Endothelial cell (in vitro differentiated cells): ENCODE results near the gene CSN3. TPM values are rescaled to one million over a fixed set of nuclear protein-coding genes. Genes with fewer than 3 reads are reported as not detected.

ENCODE experiments used
- DNase-seq: peaks from one replicate; pipeline ENCODE4 v3.0.0; 2021; ENCODE audit warnings: low spot score
- H3K27ac Mint-ChIP-seq: one replicate; pipeline ENCODE4 v1.8.0; 2021; ENCODE audit warnings: mixed read lengths, inconsistent platforms; ENCODE audit not compliant: unreplicated experiment
- H3K27me3 Mint-ChIP-seq: one replicate; pipeline ENCODE4 v1.8.0; 2021; ENCODE audit warnings: mild to moderate bottlenecking, moderate library complexity, mixed read lengths, inconsistent platforms; ENCODE audit not compliant: unreplicated experiment
- H3K36me3 Mint-ChIP-seq: one replicate; pipeline ENCODE4 v1.8.0; 2021; ENCODE audit warnings: mild to moderate bottlenecking, low read depth, mixed read lengths, inconsistent platforms; ENCODE audit not compliant: unreplicated experiment
- H3K4me1 Mint-ChIP-seq: one replicate; pipeline ENCODE4 v1.8.0; 2021; ENCODE audit warnings: mild to moderate bottlenecking, mixed read lengths, inconsistent platforms; ENCODE audit not compliant: unreplicated experiment
- H3K4me3 Mint-ChIP-seq: one replicate; pipeline ENCODE4 v1.8.0; 2021; ENCODE audit warnings: mild to moderate bottlenecking, mixed read lengths, inconsistent platforms; ENCODE audit not compliant: unreplicated experiment
- H3K9me3 Mint-ChIP-seq: one replicate; pipeline ENCODE4 v1.8.0; 2021; ENCODE audit warnings: mixed read lengths, inconsistent platforms; ENCODE audit not compliant: unreplicated experiment
- total RNA-seq: library from RNA; stranded (reverse); fragmentation: NEBNext Ultra II Directional; extraction: Animal tissue kit (Norgen Biotek cat#: 25700); gene quantifications from one replicate; pipeline ENCODE4 v1.2.1, GENCODE V29; 2021; ENCODE audit not compliant: unreplicated experiment
- TF ChIP-seq, protein P1 (sequence below): fragments of 200-600 bp; sonication (generic); IDR thresholded peaks from one replicate; pipeline ENCODE4 v1.5.0; 2021; ENCODE audit warnings: antibody characterized with exemption; ENCODE audit not compliant: unreplicated experiment

CSN3 gene
- total RNA-seq, 1 donor from 2014 or later: not detected

DNA sequence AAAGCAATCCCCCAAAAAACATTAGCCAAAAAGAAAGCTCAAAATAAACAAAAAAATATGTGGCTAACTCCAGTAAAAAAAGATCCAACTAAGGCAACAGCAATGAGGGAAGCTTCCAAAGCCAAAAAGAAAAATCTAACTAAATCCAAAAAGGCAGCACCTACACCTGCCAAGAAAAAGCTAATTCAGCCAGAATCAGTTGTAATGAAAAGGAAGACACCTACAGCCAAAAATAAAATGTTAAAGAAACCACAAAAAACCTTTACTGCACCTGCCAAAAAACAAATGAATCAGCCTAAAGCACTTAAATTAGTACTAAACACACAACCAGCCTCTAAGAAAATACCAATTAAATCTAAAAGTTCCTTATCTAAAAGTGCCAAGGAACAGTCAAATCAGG lies 55.2 kb downstream of the CSN3 start:
- DNase-seq: no peak
- H3K4me3 Mint-ChIP-seq: no peak overlapping the region
- H3K27me3 Mint-ChIP-seq: no peaks in the 10 kb centered on the region
- no peaks in the 10 kb centered on the region for H3K36me3 Mint-ChIP-seq
- H3K27ac Mint-ChIP-seq: no peak overlapping the region
- TF ChIP-seq, protein P1, sequence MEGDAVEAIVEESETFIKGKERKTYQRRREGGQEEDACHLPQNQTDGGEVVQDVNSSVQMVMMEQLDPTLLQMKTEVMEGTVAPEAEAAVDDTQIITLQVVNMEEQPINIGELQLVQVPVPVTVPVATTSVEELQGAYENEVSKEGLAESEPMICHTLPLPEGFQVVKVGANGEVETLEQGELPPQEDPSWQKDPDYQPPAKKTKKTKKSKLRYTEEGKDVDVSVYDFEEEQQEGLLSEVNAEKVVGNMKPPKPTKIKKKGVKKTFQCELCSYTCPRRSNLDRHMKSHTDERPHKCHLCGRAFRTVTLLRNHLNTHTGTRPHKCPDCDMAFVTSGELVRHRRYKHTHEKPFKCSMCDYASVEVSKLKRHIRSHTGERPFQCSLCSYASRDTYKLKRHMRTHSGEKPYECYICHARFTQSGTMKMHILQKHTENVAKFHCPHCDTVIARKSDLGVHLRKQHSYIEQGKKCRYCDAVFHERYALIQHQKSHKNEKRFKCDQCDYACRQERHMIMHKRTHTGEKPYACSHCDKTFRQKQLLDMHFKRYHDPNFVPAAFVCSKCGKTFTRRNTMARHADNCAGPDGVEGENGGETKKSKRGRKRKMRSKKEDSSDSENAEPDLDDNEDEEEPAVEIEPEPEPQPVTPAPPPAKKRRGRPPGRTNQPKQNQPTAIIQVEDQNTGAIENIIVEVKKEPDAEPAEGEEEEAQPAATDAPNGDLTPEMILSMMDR: no peak
- H3K4me1 Mint-ChIP-seq: no peaks in the 10 kb centered on the region
- H3K9me3 Mint-ChIP-seq: no peaks in the 10 kb centered on the region

GRCh38 chr4:70298051-70298450 lies 55.7 kb downstream of the CSN3 start:
- H3K27me3 Mint-ChIP-seq: no peaks in the 10 kb centered on the region
- no peaks in the 10 kb centered on the region for H3K36me3 Mint-ChIP-seq
- no peak overlapping the region for H3K4me3 Mint-ChIP-seq
- no peak overlapping the region for H3K27ac Mint-ChIP-seq
- TF ChIP-seq, protein P1: no peak
- DNase-seq: no peak
- H3K4me1 Mint-ChIP-seq: no peaks in the 10 kb centered on the region
- no peaks in the 10 kb centered on the region for H3K9me3 Mint-ChIP-seq

- no peaks in the 10 kb centered on the region for H3K36me3 Mint-ChIP-seq
- no peak overlapping the region for H3K27ac Mint-ChIP-seq
Observed at GRCh38 chr4:70299643-70300042, 57.2 kb downstream of the CSN3 start.

GRCh38 chr4:70300215-70300614 lies 57.8 kb downstream of the CSN3 start:
- TF ChIP-seq, protein P1: no peak
- no peak for DNase-seq
- Mint-ChIP-seq H3K27ac (no peak overlapping the region), H3K27me3 (no peaks in the 10 kb centered on the region), H3K36me3 (no peaks in the 10 kb centered on the region), H3K4me1 (no peaks in the 10 kb centered on the region), H3K9me3 (no peaks in the 10 kb centered on the region), H3K4me3 (no peak overlapping the region)

More at GRCh38 chr4:70299643-70300042, 57.2 kb downstream of the CSN3 start:
- Mint-ChIP-seq H3K27me3 (no peaks in the 10 kb centered on the region), H3K9me3 (no peaks in the 10 kb centered on the region), H3K4me3 (no peak overlapping the region), H3K4me1 (no peaks in the 10 kb centered on the region)
- TF ChIP-seq, protein P1: no peak
- no peak for DNase-seq

Other genes with a start within 250 kb of the CSN3 start
- gene STATH, start 246.6 kb upstream of the CSN3 start, total RNA-seq: not detected
- not detected for gene HTN3, start 214.1 kb upstream of the CSN3 start, total RNA-seq
- not detected for gene HTN1, start 192.2 kb upstream of the CSN3 start, total RNA-seq
- gene PRR27, start 88.4 kb upstream of the CSN3 start, total RNA-seq: not detected
- not detected for gene ODAM, start 46.9 kb upstream of the CSN3 start, total RNA-seq
- not detected for gene FDCSP, start 16.5 kb upstream of the CSN3 start, total RNA-seq
- gene CABS1, start 92.4 kb downstream of the CSN3 start, total RNA-seq: not detected
- not detected for gene SMR3A, start 118.2 kb downstream of the CSN3 start, total RNA-seq
- gene SMR3B, start 140.5 kb downstream of the CSN3 start, total RNA-seq: 1.1 TPM
- not detected for gene OPRPN, start 155.3 kb downstream of the CSN3 start, total RNA-seq
- not detected for gene MUC7, start 229.6 kb downstream of the CSN3 start, total RNA-seq